Suppressor macrophage (primary cell): Measurements from ENCODE around the gene ICAM2.
"Not testable (repeated sequence)": the region's sequence is repeated elsewhere in the genome, so short reads cannot be mapped to it uniquely, and the experiment has no call there.

Experiments used
- DNase-seq, 4 experiments: peaks; one replicate each; pipeline ENCODE4 v3.0.0-alpha.2; 2020 to 2022

The ICAM2 gene

DNA sequence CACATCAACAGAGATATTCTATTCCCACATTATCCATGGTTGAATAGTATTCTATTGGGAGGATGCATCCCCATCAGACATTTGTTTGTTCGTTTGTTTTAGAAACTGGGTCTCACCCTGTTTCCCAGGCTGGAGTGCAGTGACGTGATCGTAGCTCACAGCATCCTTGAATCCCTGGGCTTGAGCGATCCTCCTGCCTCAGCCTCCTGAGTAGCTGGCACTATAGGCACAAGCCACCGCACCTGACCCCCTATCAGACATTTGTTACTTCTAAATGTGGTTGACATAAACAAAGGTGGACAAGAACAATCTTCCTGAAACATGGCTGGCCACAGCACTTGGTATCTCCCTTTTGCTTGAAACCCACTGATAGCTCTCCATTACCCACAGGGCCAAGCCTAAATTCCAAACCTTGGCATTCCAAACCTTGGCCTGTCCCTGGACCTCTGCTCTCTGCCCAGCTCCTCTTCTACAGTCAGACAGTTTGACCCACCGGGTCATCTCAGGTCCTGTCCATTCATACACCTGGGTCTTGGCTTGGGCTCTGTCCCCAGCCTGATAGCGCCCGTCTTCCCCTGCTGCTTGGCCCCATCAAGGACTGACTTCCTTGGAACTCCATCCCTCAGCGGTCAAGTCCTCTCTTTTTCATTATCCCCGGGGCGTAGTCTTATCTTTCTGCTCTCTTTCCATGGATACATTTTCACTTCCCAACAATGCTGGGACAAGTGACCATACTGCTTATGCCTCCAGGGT is 23.8 kb downstream of the ICAM2 start:
- no peak for DNase-seq

GRCh38 chr17:63995626-63996025 is 24.8 kb downstream of the ICAM2 start:
- no peak for DNase-seq

DNA sequence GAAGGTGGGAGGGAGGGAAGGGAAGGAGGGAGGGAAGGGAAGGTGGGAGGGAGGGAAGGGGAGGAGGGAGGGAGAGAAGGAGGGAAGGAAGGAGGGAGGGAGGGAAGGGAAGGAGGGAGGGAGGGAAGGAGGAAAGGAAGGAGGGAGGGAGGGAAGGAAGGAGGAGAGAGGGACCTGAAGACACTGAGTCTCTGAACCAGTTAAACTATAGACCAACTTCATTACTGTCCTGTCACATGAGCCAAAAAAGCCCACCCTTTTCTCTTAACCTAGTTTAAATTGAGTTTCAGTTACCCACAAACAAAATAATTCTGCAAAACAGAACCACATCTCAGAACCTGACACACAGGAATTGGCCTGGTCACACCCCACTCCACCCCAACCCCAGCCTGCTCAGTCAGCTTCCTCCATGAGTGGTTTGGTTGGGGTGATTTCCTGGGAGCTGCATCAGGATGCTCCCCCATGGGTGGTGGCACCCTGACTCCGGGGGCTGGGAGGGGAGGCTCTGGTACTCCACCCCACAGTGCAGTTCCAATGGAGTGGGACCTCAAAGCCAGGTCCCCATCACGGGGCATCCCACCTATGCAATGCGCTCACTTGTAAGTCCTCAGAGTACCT is 27.0 kb downstream of the ICAM2 start:
- no peak for DNase-seq

GRCh38 chr17:63991611-63992010 is 28.8 kb downstream of the ICAM2 start:
- DNase-seq, result no peak

GRCh38 chr17:63989622-63990345 is 30.6 kb downstream of the ICAM2 start:
- DNase-seq, result no peak

GRCh38 chr17:63988741-63989621 is 31.5 kb downstream of the ICAM2 start:
- DNase-seq, result no peak

GRCh38 chr17:63988127-63988478 is 32.3 kb downstream of the ICAM2 start:
- no peak for DNase-seq

- DNase-seq, result no peak
These were observed 33.0 kb downstream of the ICAM2 start for GRCh38 chr17:63987221-63988126.

DNA sequence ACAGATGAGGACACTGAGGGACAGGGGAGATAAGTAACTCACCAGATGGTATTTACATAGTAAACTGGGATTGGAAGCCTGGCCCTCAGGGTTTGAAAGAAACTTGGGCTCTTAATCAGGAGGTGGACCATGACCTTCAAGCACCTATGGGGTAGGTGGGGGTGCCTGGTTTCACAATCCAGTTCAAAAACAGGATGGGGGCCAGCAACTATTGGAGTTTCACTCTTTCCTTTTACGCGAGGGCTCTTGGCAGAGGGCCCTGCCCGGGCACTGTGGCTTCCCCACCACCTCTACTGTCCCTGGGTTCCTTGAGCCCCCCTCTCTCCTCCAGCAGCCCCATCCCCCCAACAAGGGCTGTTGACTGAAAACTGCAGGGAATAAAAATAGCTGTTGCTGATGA is 33.6 kb downstream of the ICAM2 start:
- DNase-seq, result no peak

DNA sequence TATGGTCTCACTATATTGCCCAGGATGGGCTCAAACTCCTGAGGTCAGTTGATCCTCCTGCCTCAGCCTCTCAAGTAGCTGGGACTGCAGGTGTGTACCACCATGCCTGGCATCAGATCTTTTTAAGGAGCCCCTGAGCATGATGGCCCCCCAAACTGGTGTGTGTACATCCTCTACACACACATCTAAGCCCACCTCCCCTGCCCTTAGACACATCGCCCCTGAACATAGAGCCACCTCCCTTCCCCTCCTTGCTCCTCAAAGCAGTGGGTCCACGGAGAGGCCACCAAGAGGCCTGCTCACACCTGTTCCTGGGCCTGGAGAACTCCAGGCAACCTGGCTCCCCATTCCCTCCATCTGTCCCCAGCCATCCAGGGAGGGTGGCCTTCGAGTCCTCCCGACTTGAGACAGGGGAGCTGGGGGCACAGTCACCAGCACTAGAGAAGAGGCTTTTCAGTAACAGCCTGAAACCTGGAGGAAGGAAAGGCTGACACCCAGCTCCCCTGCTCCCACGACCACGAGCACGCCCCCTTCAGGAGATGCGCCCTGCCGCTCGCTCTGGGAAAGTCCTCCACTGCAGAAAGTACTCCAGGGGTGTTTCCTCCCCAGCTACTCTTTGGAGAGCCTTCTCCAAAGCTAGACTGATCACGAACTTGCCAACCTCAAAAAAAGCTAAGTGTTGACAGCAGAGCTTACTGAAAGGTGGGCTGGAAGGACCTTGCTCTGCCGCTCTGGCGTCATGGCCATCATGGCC is 34.9 kb downstream of the ICAM2 start:
- DNase-seq, result no peak

- DNase-seq, result peak; percentile 76 to 83 (median 79)
These were observed 35.6 kb downstream of the ICAM2 start for GRCh38 chr17:63984651-63985386.

GRCh38 chr17:63984236-63984635 is 36.2 kb downstream of the ICAM2 start:
- DNase-seq, result peak; percentile 37 to 54 (median 52)

DNA sequence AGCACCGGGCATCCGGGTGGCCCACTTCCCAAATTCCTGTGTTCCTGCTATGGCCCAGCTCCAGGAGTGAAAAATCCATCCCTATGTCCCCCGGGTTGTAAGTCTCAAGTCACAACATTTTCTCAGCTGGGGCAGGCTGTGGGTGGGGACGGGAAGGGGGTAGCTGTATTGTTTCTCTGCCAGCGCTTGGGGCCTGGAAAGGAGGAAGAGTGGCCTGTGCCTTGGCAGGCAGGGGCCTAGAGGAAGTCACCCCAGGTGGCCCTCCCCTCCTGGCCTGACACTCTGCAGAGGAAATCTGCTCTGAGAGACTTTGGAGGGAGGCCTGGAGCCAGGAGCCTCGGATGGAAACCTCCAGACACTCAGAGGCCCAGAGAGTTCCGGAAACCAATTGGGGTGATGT is 37.1 kb downstream of the ICAM2 start:
- peak in 3 of 4 experiments; percentile 50 to 54 (median 52) for DNase-seq

DNA sequence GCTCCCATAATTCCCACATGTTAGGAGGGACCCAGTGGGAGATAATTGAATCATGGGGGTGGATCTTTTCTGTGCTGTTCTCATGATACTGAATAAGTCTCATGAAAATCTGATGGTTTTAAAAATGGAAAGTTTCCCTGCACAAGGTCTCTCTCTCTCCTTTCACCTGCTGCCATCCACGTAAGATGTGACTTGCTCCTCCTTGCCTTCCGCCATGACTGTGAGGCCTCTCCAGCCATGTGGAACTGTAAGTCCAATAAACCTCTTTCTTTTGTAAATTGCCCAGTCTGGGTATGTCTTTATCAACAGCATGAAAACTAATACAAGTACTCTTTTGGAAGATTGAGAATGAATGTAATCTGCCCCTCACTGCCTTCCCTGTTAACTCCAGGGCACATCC is 37.8 kb downstream of the ICAM2 start:
- DNase-seq, result not testable (repeated sequence)

DNA sequence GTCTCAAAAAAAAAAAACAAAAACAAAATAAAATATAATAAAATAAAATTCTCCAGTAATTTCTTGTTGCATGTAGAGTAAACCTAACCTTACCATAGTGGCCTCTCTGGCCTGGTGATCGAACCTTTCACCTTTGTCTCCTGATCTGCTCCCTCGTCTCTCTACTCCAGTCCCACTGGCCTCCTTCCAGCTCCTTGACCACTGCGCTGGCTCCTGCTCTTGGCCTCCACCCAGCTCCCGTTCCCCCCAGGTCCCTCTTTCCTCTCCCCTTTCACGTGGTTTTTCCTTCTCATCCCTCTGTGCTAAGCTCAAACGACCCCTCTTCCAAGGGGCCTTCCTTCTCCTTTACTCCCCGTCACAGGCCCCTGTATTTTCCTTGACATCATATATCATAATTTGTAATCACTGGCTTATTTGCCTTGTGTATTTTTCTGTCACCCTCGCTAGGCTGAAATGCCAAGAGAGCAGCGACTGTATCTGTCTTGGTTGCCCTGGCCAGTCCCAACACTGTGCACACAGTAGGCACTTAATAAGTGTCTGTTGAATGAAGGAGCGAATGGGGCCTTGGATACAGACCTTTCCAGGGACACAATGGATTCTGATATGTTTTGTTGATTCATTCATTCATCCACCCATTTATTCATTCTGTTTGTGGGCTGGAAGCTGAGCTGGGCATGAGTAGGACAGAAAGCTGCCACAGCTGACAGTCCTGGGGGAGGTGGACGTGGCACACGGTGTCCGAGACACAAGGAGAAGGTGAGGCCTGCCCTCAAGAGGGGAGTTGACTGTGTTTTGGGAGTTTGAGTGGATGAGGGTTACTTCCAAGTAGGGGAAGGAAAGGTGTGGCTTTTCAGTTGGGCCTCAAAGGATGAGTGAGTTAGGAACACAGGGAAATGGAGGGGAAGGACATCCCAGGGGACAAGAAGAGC is 41.9 kb downstream of the ICAM2 start:
- DNase-seq, result no peak

- DNase-seq, result no peak
These were observed 43.7 kb downstream of the ICAM2 start for GRCh38 chr17:63976702-63977101.

DNA sequence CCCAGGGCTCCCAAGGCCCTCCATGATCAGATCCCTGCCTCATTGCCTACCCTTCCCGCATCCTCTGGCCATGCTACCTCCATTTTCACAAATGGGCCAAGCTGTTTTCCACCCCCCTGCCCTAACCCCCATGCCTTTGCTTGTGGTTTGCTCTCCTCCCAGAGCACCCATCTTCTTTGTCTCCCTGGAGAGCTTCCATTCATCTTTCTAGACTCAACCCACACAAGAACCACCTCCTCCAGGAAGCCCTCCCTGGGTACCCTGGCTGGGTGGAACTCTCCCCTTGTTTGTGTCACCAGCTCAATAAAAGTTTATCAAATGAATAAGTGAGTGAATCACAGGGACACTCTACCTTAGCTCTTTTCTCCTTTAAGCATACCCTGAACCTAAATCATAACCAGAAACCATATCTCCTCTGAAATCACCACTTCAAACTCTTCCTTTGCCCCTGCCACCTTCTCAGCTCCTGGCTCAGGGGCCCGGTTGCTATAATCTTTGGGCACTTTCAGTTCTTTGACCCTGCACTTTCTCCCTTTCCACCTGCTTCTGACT is 44.8 kb downstream of the ICAM2 start:
- DNase-seq, result no peak

DNA sequence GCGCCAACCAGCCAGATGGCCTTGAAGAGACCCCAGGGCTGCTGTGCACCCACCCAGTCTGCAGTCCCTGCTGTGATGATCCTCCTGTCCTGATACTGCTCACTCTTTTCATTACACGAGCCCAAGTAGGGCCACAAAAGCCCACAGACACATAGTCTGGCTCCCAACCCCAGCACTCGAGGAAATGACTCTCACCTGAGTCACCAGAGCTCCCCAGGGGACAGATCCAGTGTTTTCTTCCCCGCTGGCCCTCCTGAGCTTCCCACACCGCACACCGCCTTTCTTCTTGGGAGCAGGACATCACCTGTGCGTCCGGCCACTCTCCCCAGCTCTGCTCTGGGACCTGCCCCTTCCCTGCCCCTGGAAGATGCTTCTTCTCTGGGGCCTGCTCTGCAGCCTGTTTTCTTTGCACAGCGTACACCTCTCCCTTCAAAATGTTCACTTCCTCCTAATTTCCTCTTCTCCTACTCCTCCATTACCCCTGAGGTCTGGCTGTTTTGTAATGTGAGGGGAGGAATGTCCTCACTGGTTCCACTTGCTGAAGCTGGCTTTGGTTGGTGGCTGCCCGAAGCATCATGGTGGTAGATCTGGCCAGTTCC is 45.7 kb downstream of the ICAM2 start:
- DNase-seq, result no peak
